Esophagus squamous epithelium (tissue), 5 donors: ENCODE results near the gene LYRM9. TPM values are rescaled to one million over a fixed set of nuclear protein-coding genes. Genes with fewer than 3 reads are reported as not detected.

Experiments used
- DNase-seq: peaks from one replicate; lab custom pipeline; 2025; lab: John Stamatoyannopoulos, UW
- H3K27ac ChIP-seq, 4 donors: fragments of 200-600 bp; sonication (generic); one replicate each; pipeline ENCODE4 v1.5.1; 2016 to 2019; ENCODE audit warnings: mild to moderate bottlenecking in 1 of 4
- H3K27me3 ChIP-seq, 4 donors: fragments of 200-600 bp; sonication (generic); 1 replicate in 3 of 4; 2 replicates in 1 of 4; pipeline versions ENCODE4 v1.5.1 to v1.6.0; 2017 to 2021; ENCODE audit warnings: antibody characterized with exemption in 1 of 4
- H3K36me3 ChIP-seq, 3 donors: fragments of 200-600 bp; sonication (generic); one replicate each; pipeline ENCODE4 v1.5.1; 2016 to 2019
- H3K4me1 ChIP-seq, 3 donors: fragments of 200-600 bp; sonication (generic); one replicate each; pipeline ENCODE4 v1.5.1; 2017 to 2019
- H3K4me3 ChIP-seq, 4 donors: fragments of 200-600 bp; sonication (generic); 1 replicate in 3 of 4; 2 replicates in 1 of 4; pipeline ENCODE4 v1.5.1; 2016 to 2019; ENCODE audit warnings: mild to moderate bottlenecking in 2 of 4, moderate library complexity in 1 of 4
- H3K9me3 ChIP-seq, 3 donors: fragments of 200-600 bp; sonication (generic); one replicate each; pipeline ENCODE4 v1.5.1; 2016 to 2019
- CTCF ChIP-seq, 6 experiments: fragments of 450-650 bp in 4 of 6; fragments of 200-600 bp in 2 of 6; sonication (generic) in 2 of 6; IDR thresholded peaks; one replicate each; pipeline ENCODE4 v1.5.1; 2016 to 2019; ENCODE audit warnings: antibody characterized with exemption in 6 of 6, mild to moderate bottlenecking in 4 of 6, moderate library complexity in 4 of 6
- POLR2A ChIP-seq, 4 donors: fragments of 450-650 bp; IDR thresholded peaks; one replicate each; pipeline ENCODE4 v1.6.1; 2017; ENCODE audit warnings: antibody characterized with exemption in 4 of 4, mild to moderate bottlenecking in 4 of 4, moderate library complexity in 3 of 4
- WGBS, 2 donors: methylation state at CpG; one replicate each; pipeline ENCODE4 v1.1.5; 2018; 5-methylcytosine and 5-hydroxymethylcytosine counted together
- intact Hi-C: fragments of 100-400 bp; cut with DNase I; formaldehyde crosslinking; loops from one replicate; pipeline ENCODE4 v1.15.0; 2022
- total RNA-seq, 4 donors: library from RNA; depleted of rRNA; stranded (reverse); fragments of >200 nt; gene quantifications; one replicate each; pipeline ENCODE4 v1.1.0, GENCODE V29; 2016
- donor health status: DM: yes; HTN: yes; CAD: no.

LYRM9 gene
- total RNA-seq, 4 donors from 2014 or later, result 1.7 to 9.8 (median 6.1) TPM

GRCh38 chr17:27871407-27871806 lies 21.8 kb downstream of the LYRM9 start:
- WGBS, 2 donors, result 48 to 52% methylated on average over 2 of the region's 2 CpGs
- no peak overlapping the region for H3K4me3 ChIP-seq
- H3K27me3 ChIP-seq, result no peaks in the 10 kb centered on the region
- no peaks in the 10 kb centered on the region for H3K4me1 ChIP-seq
- no peak for TF ChIP-seq POLR2A (IDR thresholded peaks at IDR 0.05)
- TF ChIP-seq CTCF (IDR thresholded peaks at IDR 0.05), result no peak
- no peak for DNase-seq
- no peak overlapping the region for H3K27ac ChIP-seq
- H3K36me3 ChIP-seq, result no peaks in the 10 kb centered on the region
- no peaks in the 10 kb centered on the region for H3K9me3 ChIP-seq
- intact Hi-C loops, result no loop called here

- WGBS, 2 donors, result 56 to 60% methylated on average over 2 of the region's 2 CpGs
- Histone ChIP-seq H3K27ac (no peak overlapping the region), H3K36me3 (no peaks in the 10 kb centered on the region), H3K27me3 (no peaks in the 10 kb centered on the region), H3K9me3 (no peaks in the 10 kb centered on the region), H3K4me1 (no peaks in the 10 kb centered on the region), H3K4me3 (no peak overlapping the region)
- DNase-seq, result no peak
- intact Hi-C loops, result no loop called here
- TF ChIP-seq POLR2A (IDR thresholded peaks at IDR 0.05) (no peak), CTCF (IDR thresholded peaks at IDR 0.05) (no peak)
Observed at GRCh38 chr17:27870345-27870744, 22.8 kb downstream of the LYRM9 start.

GRCh38 chr17:27868565-27868964 lies 24.6 kb downstream of the LYRM9 start:
- Histone ChIP-seq H3K36me3 (no peaks in the 10 kb centered on the region), H3K9me3 (no peaks in the 10 kb centered on the region), H3K4me1 (no peaks in the 10 kb centered on the region), H3K4me3 (no peak overlapping the region), H3K27me3 (no peaks in the 10 kb centered on the region), H3K27ac (no peak overlapping the region)
- no peak for DNase-seq
- no peak for TF ChIP-seq CTCF (IDR thresholded peaks at IDR 0.05)
- no peak for TF ChIP-seq POLR2A (IDR thresholded peaks at IDR 0.05)
- intact Hi-C loops, result no loop called here
- 89 to 94% methylated on average over 5 to 7 of the region's 8 CpGs for WGBS, 2 donors

GRCh38 chr17:27862840-27863239 lies 30.3 kb downstream of the LYRM9 start:
- no peak for DNase-seq
- 74 to 83% methylated on average over 4 of the region's 4 CpGs for WGBS, 2 donors
- TF ChIP-seq CTCF (IDR thresholded peaks at IDR 0.05) (no peak), POLR2A (IDR thresholded peaks at IDR 0.05) (no peak)
- no peaks in the 10 kb centered on the region for H3K36me3 ChIP-seq
- no peaks in the 10 kb centered on the region for H3K9me3 ChIP-seq
- intact Hi-C loops, result no loop called here
- no peaks in the 10 kb centered on the region for H3K4me1 ChIP-seq
- no peak overlapping the region for H3K27ac ChIP-seq
- peaks cover 0 to 15% (median 0%) of the 10 kb centered on the region in 4 donors for H3K27me3 ChIP-seq
- no peak overlapping the region for H3K4me3 ChIP-seq

GRCh38 chr17:27862004-27862403 lies 31.2 kb downstream of the LYRM9 start:
- Histone ChIP-seq H3K27ac (no peak overlapping the region), H3K4me3 (no peak overlapping the region), H3K4me1 (no peaks in the 10 kb centered on the region), H3K9me3 (no peaks in the 10 kb centered on the region), H3K27me3 (peaks cover 0 to 18% (median 0%) of the 10 kb centered on the region in 4 donors), H3K36me3 (no peaks in the 10 kb centered on the region)
- intact Hi-C loops, result no loop called here
- no peak for TF ChIP-seq POLR2A (IDR thresholded peaks at IDR 0.05)
- TF ChIP-seq CTCF (IDR thresholded peaks at IDR 0.05), result no peak
- WGBS, 2 donors, result 55 to 66% methylated on average over 2 to 4 of the region's 4 CpGs
- no peak for DNase-seq
